Measurements from ENCODE around the gene COQ10A. TPM values are rescaled to one million over a fixed set of nuclear protein-coding genes. Genes with fewer than 3 reads are reported as not detected.

The COQ10A gene
- total and polyA plus RNA-seq, 2 donors (not counting 1 experiment from before 2014, with no cell fraction given) = 9.1 to 14.2 TPM

DNA sequence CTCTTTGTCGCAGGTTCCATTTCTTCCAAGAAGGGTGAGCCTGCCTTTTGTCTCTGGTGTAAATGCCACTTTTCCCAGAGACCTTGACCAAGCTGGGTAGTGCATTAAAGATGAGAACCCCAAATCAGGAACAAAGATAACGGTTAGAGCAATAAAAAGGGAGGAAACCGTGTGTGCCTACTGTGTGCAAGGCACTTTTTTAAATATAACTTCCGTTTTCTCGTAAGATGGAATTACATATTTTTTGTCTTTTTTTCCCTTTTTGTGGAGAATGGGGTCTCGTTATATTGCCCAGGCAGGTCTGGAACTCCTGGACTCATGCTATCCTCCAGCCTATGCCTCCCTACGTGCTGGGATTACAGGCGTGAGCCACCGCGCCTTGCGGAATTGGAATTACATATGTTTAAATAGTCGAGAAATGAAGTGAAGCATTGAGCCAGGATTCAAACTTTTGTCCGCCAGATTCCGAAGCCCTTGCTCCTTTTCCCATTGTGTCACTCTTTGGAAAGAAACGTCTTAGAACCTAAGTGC, 43.1 kb upstream of the COQ10A start:
- no peaks in the 10 kb centered on the region for H3K9me3 ChIP-seq (ENCODE audit: control insufficient read depth, insufficient read depth, low read depth, low read length)
- H3K27me3 ChIP-seq (ENCODE audit: control insufficient read depth, insufficient read depth, low read length) = no peaks in the 10 kb centered on the region
- peaks cover 18% of the 10 kb centered on the region for H3K79me2 ChIP-seq (ENCODE audit: control insufficient read depth, insufficient read depth, low read length)
- peak overlapping the region; percentile 80 for H2AFZ ChIP-seq (ENCODE audit: low read length)
- peaks cover 19% of the 10 kb centered on the region for H3K4me1 ChIP-seq (ENCODE audit: control insufficient read depth, extremely low read depth, insufficient read depth, low read length)
- H3K4me3 ChIP-seq (replicated peaks in 1 of 4; ENCODE audit: control extremely low read depth in 1 of 4, insufficient read depth in 1 of 4, low read depth in 3 of 4, low read length in 4 of 4) = peak overlapping the region in 3 of 4 experiments; percentile 14 to 43 (median 35)
- no peak for TF ChIP-seq EZH2 (IDR thresholded peaks at IDR 0.05; ENCODE audit: low read length, missing control alignments)
- no peak for TF ChIP-seq CTCF (conservative IDR thresholded peaks at IDR 0.05 in 1 of 2, IDR thresholded peaks at IDR 0.05 in 1 of 2; ENCODE audit: low read depth in 1 of 2, low read length in 2 of 2)
- H4K20me1 ChIP-seq (ENCODE audit: control insufficient read depth, extremely low read depth, insufficient read depth, low read length) = no peaks in the 10 kb centered on the region
- H3K9ac ChIP-seq (ENCODE audit: insufficient read depth, low read length) = peak overlapping the region; percentile 8
- DNase-seq (ENCODE audit: low read depth in 2 of 2) = no peak
- H3K4me2 ChIP-seq (ENCODE audit: extremely low read depth, insufficient read depth, low read length) = peak overlapping the region; percentile 58
- peak overlapping the region; percentile 61 for H3K27ac ChIP-seq (ENCODE audit: insufficient read depth, low read length)
- H3K36me3 ChIP-seq (ENCODE audit: control insufficient read depth, insufficient read depth, low read length) = peaks cover 3% of the 10 kb centered on the region

DNA sequence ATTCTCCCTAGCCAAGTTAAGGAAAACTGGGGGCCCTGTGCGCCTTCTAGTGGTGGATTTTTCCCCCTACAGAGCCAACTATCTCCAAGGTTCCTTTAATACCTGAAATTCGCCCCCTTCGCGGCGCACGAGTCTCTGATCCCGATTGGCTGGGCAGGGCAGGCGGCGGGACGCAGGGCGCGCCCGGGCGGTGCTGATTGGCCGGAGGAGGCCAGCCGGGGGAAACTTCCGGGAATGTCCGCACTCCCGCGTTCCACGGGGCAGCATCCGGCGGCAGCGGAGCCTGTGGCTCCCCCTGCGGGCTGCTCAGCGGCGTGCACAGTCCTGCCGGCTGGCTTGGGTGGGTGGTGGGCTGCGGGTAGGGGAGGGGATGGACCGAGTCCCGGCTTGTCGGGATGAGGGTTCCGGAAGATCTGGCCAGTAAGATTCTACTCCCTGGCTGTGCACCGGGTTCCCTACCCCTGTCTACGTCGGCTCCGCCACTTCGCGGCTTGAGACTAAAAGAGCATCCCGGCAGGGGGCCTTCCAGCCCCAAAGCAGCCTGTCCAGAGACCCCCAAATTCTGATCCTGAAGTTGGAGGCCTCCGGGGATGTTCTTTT, 42.5 kb upstream of the COQ10A start, which contains the start of gene NABP2:
TSS of gene NABP2 (plus strand) at position 241 of the 600 bp plus-strand sequence. CDS start 515 bp downstream, outside the sequence.
- Histone ChIP-seq H3K4me2 (ENCODE audit: extremely low read depth, insufficient read depth, low read length) (peak within 1 kb of the TSS; percentile 88), H3K79me2 (ENCODE audit: control insufficient read depth, insufficient read depth, low read length) (peaks cover 16% of the 10 kb centered on the region), H3K9me3 (ENCODE audit: control insufficient read depth, insufficient read depth, low read depth, low read length) (no peaks in the 10 kb centered on the region), H3K4me3 (replicated peaks in 1 of 4; ENCODE audit: control extremely low read depth in 1 of 4, insufficient read depth in 1 of 4, low read depth in 3 of 4, low read length in 4 of 4) (peak within 1 kb of the TSS; percentile 75 to 82 (median 78)), H4K20me1 (ENCODE audit: control insufficient read depth, extremely low read depth, insufficient read depth, low read length) (no peaks in the 10 kb centered on the region), H2AFZ (ENCODE audit: low read length) (peak within 1 kb of the TSS; percentile 85), H3K36me3 (ENCODE audit: control insufficient read depth, insufficient read depth, low read length) (peaks cover 3% of the 10 kb centered on the region), H3K27ac (ENCODE audit: insufficient read depth, low read length) (peak within 1 kb of the TSS; percentile 68), H3K27me3 (ENCODE audit: control insufficient read depth, insufficient read depth, low read length) (no peaks in the 10 kb centered on the region), H3K9ac (ENCODE audit: insufficient read depth, low read length) (peak within 1 kb of the TSS; percentile 71), H3K4me1 (ENCODE audit: control insufficient read depth, extremely low read depth, insufficient read depth, low read length) (peaks cover 19% of the 10 kb centered on the region)
- DNase-seq (ENCODE audit: low read depth in 2 of 2) = peak; percentile 96
- no peak for TF ChIP-seq EZH2 (IDR thresholded peaks at IDR 0.05; ENCODE audit: low read length, missing control alignments)
- TF ChIP-seq CTCF (conservative IDR thresholded peaks at IDR 0.05 in 1 of 2, IDR thresholded peaks at IDR 0.05 in 1 of 2; ENCODE audit: low read depth in 1 of 2, low read length in 2 of 2) = peak; percentile 70 to 87

DNA sequence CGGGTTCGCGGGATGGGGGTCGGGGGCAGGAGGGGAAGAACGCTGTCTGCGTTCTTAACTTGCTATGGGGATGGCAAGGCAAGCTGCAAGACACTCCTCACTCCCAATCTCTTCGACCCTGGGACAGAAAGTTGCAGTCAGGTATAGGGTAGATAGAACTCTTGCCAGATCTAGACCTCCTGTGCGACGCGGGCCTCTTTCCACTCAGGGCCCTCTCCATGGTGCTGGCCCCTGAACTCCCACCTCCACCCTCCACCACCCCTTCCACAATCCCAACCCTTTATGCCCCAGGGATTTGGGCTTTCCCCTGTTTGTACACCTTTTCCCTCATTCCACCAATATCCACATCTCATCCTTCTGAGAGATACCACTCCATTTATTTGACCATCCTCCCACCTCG, 41.8 kb upstream of the COQ10A start:
- peaks cover 19% of the 10 kb centered on the region for H3K4me1 ChIP-seq (ENCODE audit: control insufficient read depth, extremely low read depth, insufficient read depth, low read length)
- H3K9ac ChIP-seq (ENCODE audit: insufficient read depth, low read length) = no peak overlapping the region
- peak overlapping the region; percentile 88 for H3K4me2 ChIP-seq (ENCODE audit: extremely low read depth, insufficient read depth, low read length)
- peak overlapping the region; percentile 68 for H3K27ac ChIP-seq (ENCODE audit: insufficient read depth, low read length)
- H4K20me1 ChIP-seq (ENCODE audit: control insufficient read depth, extremely low read depth, insufficient read depth, low read length) = no peaks in the 10 kb centered on the region
- H3K36me3 ChIP-seq (ENCODE audit: control insufficient read depth, insufficient read depth, low read length) = peaks cover 3% of the 10 kb centered on the region
- DNase-seq (ENCODE audit: low read depth in 2 of 2) = no peak
- H3K79me2 ChIP-seq (ENCODE audit: control insufficient read depth, insufficient read depth, low read length) = peaks cover 10% of the 10 kb centered on the region
- no peak overlapping the region for H2AFZ ChIP-seq (ENCODE audit: low read length)
- H3K4me3 ChIP-seq (replicated peaks in 1 of 4; ENCODE audit: control extremely low read depth in 1 of 4, insufficient read depth in 1 of 4, low read depth in 3 of 4, low read length in 4 of 4) = peak overlapping the region; percentile 75 to 82 (median 78)
- H3K9me3 ChIP-seq (ENCODE audit: control insufficient read depth, insufficient read depth, low read depth, low read length) = no peaks in the 10 kb centered on the region
- no peaks in the 10 kb centered on the region for H3K27me3 ChIP-seq (ENCODE audit: control insufficient read depth, insufficient read depth, low read length)
- no peak for TF ChIP-seq EZH2 (IDR thresholded peaks at IDR 0.05; ENCODE audit: low read length, missing control alignments)
- no peak for TF ChIP-seq CTCF (conservative IDR thresholded peaks at IDR 0.05 in 1 of 2, IDR thresholded peaks at IDR 0.05 in 1 of 2; ENCODE audit: low read depth in 1 of 2, low read length in 2 of 2)
